Measurements from ENCODE around the gene SOCS2.

GRCh38 chr12:93567174-93567573, 5.3 kb upstream of the SOCS2 start:
- TF ChIP-seq CTCF (IDR thresholded peaks at IDR 0.05; ENCODE audit: low read depth, low read length) (no peak), EZH2phosphoT487 (IDR thresholded peaks at IDR 0.05; ENCODE audit: low read depth) (no peak)
